Measurements from ENCODE around the gene FIGN.

GRCh38 chr2:163697429-163697828 lies 38.4 kb downstream of the FIGN start:
- TF ChIP-seq CTCF (conservative IDR thresholded peaks at IDR 0.05) (no peak), ZFX (IDR thresholded peaks at IDR 0.05) (no peak)
